GM23338 (cell line): ENCODE results near the gene DOCK4.

Experiments used
- CTCF ChIP-seq, 2 experiments: fragments of 200-600 bp in 1 of 2; sonication (generic) in 1 of 2; conservative IDR thresholded peaks; 2 replicates each; pipeline versions ENCODE4 v1.5.1 to v1.6.1; 2016 to 2017; ENCODE audit warnings: antibody characterized with exemption in 2 of 2, low read depth in 2 of 2, mild to moderate bottlenecking in 2 of 2, moderate library complexity in 1 of 2
- POLR2AphosphoS5 ChIP-seq: IDR thresholded peaks from 2 replicates; pipeline ENCODE4 v1.6.1; 2016; ENCODE audit warnings: antibody characterized with exemption, low read depth

GRCh38 chr7:111697771-111698170 lies 508.4 kb downstream of the DOCK4 start:
- TF ChIP-seq POLR2AphosphoS5 (no peak), CTCF (conservative IDR thresholded peaks at IDR 0.05; ENCODE audit: low read depth in 2 of 2) (no peak)
